Upper lobe of left lung (tissue), 6 donors: ENCODE measurements around the gene ITPK1. TPM values are rescaled to one million over a fixed set of nuclear protein-coding genes. Genes with fewer than 3 reads are reported as not detected.
A peak's percentile ranks its signal among the peaks of the same experiment; 100 is the strongest.
"Not testable (repeated sequence)": the region's sequence is repeated elsewhere in the genome, so short reads cannot be mapped to it uniquely, and the experiment has no call there.

ENCODE experiments used
- ATAC-seq, 2 donors: fragments of 200-7000 bp; cut with Tn5 transposase; one replicate each; pipeline ENCODE4 v1.9.1; 2022; ENCODE audit warnings: mild to moderate bottlenecking in 2 of 2, moderate library complexity in 2 of 2; ENCODE audit not compliant: low FRiP score in 2 of 2
- DNase-seq, 2 donors: peaks; one replicate each; pipeline ENCODE4 v3.0.0-alpha.2; 2019 to 2020
- H3K27ac ChIP-seq, 4 donors: fragments of 200-600 bp; sonication (generic); one replicate each; pipeline ENCODE4 v1.5.1; 2016 to 2019
- H3K27me3 ChIP-seq, 4 donors: fragments of 200-600 bp; sonication (generic); one replicate each; pipeline ENCODE4 v1.5.1; 2017 to 2019
- H3K36me3 ChIP-seq, 4 donors: fragments of 200-600 bp; sonication (generic); one replicate each; pipeline ENCODE4 v1.5.1; 2016 to 2019
- H3K4me1 ChIP-seq, 4 donors: fragments of 200-600 bp; sonication (generic); one replicate each; pipeline ENCODE4 v1.5.1; 2018 to 2019
- H3K4me3 ChIP-seq, 4 donors: fragments of 200-600 bp; sonication (generic); one replicate each; pipeline ENCODE4 v1.5.1; 2017 to 2019; ENCODE audit warnings: mild to moderate bottlenecking in 2 of 4, moderate library complexity in 1 of 4
- H3K9me3 ChIP-seq, 4 donors: fragments of 200-600 bp; sonication (generic); one replicate each; pipeline ENCODE4 v1.5.1; 2018 to 2019
- EP300 ChIP-seq, 4 donors: sonication (generic); formaldehyde crosslinking; IDR thresholded peaks; one replicate each; pipeline ENCODE4 v1.5.1; 2017; ENCODE audit warnings: antibody characterized with exemption in 4 of 4, control low read depth in 2 of 4
- POLR2A ChIP-seq, 4 donors: fragments of 450-650 bp; IDR thresholded peaks; one replicate each; pipeline ENCODE4 v1.5.1; 2016 to 2017; ENCODE audit warnings: antibody characterized with exemption in 4 of 4, mild to moderate bottlenecking in 2 of 4
- POLR2AphosphoS5 ChIP-seq, 2 donors: sonication (generic); formaldehyde crosslinking; IDR thresholded peaks; one replicate each; pipeline ENCODE4 v1.5.1; 2017; ENCODE audit warnings: antibody characterized with exemption in 2 of 2
- WGBS, 2 donors: methylation state at CpG; one replicate each; pipeline ENCODE4 v1.1.5; 2017 to 2018; 5-methylcytosine and 5-hydroxymethylcytosine counted together
- total RNA-seq, 6 donors: library from RNA; depleted of rRNA in 4 of 6; stranded (reverse); fragments of >200 nt in 4 of 6; gene quantifications; one replicate each; pipeline versions ENCODE4 v1.1.0 to v1.2.1, GENCODE V29; 2016 to 2021
- TF ChIP-seq, protein P1 (sequence below), 6 experiments: fragments of 450-650 bp in 4 of 6; fragments of 200-600 bp in 2 of 6; sonication (generic) in 2 of 6; IDR thresholded peaks; one replicate each; pipeline ENCODE4 v1.5.1; 2016 to 2019; ENCODE audit warnings: antibody characterized with exemption in 6 of 6
- donor health status: DM: no; HTN: no; CAD: no; lungs with moderate emphysema.
- donor health status: DM: no; HTN: yes; CAD: no; lungs with severe emphysema.

The ITPK1 gene
- total RNA-seq, 6 donors from 2014 or later, result 41.9 to 128 (median 86.1) TPM

DNA sequence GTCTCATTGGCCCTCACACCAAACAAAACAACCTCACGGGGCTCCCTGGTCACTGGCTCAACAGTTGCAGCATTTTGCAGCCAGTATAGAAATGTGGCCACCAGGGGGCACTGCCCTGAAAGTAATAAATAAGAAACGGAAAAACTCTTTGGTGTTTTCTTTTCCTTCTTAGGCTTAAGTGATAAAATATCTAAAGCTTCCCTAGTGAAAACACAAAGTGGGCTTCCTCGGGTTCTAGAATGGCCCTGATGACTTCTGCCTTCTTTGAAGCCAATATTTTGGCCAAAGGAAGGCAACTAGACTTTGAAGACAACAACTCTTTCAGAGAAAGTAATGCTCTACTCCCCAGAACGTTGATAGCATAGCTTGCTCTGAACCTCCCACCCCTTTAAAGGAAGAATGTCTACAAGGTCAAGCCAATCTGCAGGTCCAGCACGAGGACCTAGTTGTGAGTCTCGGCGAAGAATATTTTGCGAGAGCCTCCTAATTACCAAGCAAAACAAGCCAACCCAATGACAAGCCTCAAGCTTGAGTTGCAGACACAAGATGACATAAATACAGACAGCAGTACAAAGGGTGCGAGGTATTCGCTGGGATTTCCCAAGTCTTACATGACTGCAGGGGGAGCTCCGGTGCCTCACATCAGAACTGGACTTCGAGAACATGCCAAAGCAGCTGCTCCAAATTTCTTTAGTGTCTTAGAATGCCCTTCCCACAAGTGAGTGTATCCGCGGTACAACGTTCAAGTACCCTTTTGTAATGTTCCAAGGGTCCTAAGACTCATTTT lies 2.6 kb downstream of the ITPK1 start:
- no peaks in the 10 kb centered on the region for H3K36me3 ChIP-seq
- 26 to 27% methylated on average over 12 to 15 of the region's 15 CpGs for WGBS, 2 donors
- no peaks in the 10 kb centered on the region for H3K9me3 ChIP-seq
- peak in 1 of 2 donors; percentile 30 for ATAC-seq
- no peaks in the 10 kb centered on the region for H3K27me3 ChIP-seq
- H3K4me1 ChIP-seq, result peaks cover 29 to 46% (median 39%) of the 10 kb centered on the region in 4 donors
- H3K4me3 ChIP-seq, result peak overlapping the region in 2 of 4 donors; percentile 75 to 87
- TF ChIP-seq EP300 (IDR thresholded peaks at IDR 0.05) (no peak), POLR2AphosphoS5 (IDR thresholded peaks at IDR 0.05) (no peak), POLR2A (IDR thresholded peaks at IDR 0.05) (no peak)
- TF ChIP-seq, protein P1, sequence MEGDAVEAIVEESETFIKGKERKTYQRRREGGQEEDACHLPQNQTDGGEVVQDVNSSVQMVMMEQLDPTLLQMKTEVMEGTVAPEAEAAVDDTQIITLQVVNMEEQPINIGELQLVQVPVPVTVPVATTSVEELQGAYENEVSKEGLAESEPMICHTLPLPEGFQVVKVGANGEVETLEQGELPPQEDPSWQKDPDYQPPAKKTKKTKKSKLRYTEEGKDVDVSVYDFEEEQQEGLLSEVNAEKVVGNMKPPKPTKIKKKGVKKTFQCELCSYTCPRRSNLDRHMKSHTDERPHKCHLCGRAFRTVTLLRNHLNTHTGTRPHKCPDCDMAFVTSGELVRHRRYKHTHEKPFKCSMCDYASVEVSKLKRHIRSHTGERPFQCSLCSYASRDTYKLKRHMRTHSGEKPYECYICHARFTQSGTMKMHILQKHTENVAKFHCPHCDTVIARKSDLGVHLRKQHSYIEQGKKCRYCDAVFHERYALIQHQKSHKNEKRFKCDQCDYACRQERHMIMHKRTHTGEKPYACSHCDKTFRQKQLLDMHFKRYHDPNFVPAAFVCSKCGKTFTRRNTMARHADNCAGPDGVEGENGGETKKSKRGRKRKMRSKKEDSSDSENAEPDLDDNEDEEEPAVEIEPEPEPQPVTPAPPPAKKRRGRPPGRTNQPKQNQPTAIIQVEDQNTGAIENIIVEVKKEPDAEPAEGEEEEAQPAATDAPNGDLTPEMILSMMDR (IDR thresholded peaks at IDR 0.05), result peak; percentile 44 to 75 (median 72)
- peak in 1 of 2 donors; percentile 87 for DNase-seq
- peak overlapping the region; percentile 20 to 99 (median 92) for H3K27ac ChIP-seq

DNA sequence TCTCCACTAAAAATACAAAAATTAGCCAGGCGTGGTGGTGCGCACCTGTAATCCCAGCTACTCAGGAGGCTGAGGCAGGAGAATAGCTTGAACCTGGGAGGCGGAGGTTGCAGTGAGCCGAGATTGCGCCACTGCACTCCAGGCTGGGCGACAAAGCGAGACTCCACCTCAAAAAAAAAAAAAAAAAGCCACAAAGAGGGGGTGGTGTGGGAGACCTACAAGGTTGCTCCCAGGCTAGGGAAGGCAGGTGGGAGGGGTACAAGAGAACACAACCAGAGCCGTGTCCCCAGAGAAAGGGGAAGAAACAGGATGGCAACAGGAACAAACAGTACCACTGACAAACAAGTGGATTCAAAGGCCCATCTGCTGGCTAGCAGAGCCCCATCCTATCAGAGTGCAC lies 4.2 kb downstream of the ITPK1 start:
- DNase-seq, H3K9me3 ChIP-seq, H3K4me3 ChIP-seq, ATAC-seq, H3K27me3 ChIP-seq, H3K36me3 ChIP-seq: not testable (repeated sequence)
- 75 to 88% methylated on average over 8 of the region's 8 CpGs for WGBS, 2 donors
- peaks cover 42 to 56% (median 50%) of the 10 kb centered on the region in 4 donors for H3K4me1 ChIP-seq
- H3K27ac ChIP-seq, result peak overlapping the region in 1 of 4 donors; percentile 40

DNA sequence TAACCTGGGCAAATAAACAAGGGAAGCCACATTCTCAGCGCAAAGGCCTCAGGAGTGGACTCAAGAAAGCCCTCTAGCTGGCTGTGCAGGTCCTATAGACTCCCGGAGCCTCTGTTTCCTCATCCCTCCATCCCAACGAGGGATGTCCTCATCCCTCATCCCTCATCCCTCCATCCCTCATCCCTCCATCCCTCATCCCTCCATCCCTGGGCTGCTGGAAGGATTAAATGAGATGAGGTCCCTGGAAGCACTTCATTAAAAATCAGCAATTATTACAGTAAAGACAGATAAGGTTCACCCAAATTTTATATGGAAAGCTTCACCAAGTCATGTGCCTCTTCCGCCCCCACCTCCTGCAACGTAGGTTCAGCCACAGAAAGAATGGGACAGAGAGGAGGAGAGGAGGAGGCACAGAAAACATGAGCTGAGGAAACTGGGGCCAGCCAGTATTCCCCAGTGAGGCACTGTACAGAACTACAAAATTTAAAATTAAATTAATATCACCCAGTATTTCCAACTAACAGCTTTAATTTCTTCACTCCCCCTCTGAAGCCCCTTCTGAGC lies 4.8 kb downstream of the ITPK1 start:
- TF ChIP-seq POLR2AphosphoS5 (IDR thresholded peaks at IDR 0.05) (no peak), EP300 (IDR thresholded peaks at IDR 0.05) (no peak), POLR2A (IDR thresholded peaks at IDR 0.05) (no peak)
- TF ChIP-seq, protein P1 (IDR thresholded peaks at IDR 0.05), result no peak
- H3K4me3 ChIP-seq, result no peak overlapping the region
- ATAC-seq (no peak), DNase-seq (no peak)
- H3K9me3 ChIP-seq, result no peaks in the 10 kb centered on the region
- H3K27ac ChIP-seq, result no peak overlapping the region
- WGBS, 2 donors, result 83 to 93% methylated on average over 5 of the region's 5 CpGs
- H3K27me3 ChIP-seq, result no peaks in the 10 kb centered on the region
- peaks cover 44 to 57% (median 51%) of the 10 kb centered on the region in 4 donors for H3K4me1 ChIP-seq
- H3K36me3 ChIP-seq, result no peaks in the 10 kb centered on the region

DNA sequence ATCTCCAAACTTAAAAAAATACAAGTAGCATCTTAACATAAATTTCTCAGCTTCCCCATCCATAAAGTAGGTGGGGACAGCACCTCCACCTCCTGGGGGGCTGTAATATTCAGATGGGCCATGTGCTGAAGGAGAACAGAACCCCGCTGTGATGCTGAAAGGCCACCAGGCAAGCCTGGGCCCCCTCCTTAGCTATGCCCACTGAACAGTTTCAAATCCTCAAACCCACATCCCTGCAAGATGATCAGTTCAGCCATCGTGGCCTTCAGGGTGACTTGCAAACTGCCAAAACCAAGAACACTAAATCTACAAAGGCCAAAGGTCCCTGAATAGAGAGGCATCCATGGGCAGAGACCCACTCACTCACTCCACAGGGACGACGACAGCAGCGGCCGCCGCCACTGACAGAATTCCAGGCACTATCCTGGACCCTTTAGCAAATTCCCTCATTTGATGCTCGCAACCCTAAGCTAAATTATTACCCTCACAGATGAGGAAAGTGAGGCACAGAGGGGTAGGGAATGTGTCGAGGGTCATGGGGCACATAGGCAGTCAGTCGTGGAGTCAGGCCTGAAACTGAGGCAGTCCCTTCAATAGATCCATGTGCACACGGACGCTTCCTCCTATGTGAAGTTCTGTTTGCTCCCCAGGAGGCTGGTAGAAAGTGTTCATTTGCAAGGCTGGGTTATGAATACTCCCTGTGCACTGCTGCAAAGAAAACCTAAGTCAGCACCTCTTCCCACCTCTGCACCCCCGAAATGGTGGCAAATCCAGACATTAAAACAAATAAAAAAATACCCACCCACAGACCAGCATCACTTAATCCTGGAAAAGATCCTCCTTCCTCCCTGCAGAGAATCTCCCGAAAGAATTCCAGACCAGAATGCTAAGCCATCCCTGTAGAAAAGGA lies 5.9 kb downstream of the ITPK1 start:
- H3K4me1 ChIP-seq, result peaks cover 52 to 65% (median 60%) of the 10 kb centered on the region in 4 donors
- WGBS, 2 donors, result 88 to 95% methylated on average over 8 to 14 of the region's 14 CpGs
- no peak overlapping the region for H3K4me3 ChIP-seq

More for the DNA sequence above, 5.9 kb downstream of the ITPK1 start:
- DNase-seq (no peak), ATAC-seq (no peak)
- H3K36me3 ChIP-seq, result no peaks in the 10 kb centered on the region
- H3K27ac ChIP-seq, result no peak overlapping the region
- no peaks in the 10 kb centered on the region for H3K27me3 ChIP-seq
- TF ChIP-seq POLR2AphosphoS5 (IDR thresholded peaks at IDR 0.05) (no peak), EP300 (IDR thresholded peaks at IDR 0.05) (no peak), POLR2A (IDR thresholded peaks at IDR 0.05) (no peak)
- TF ChIP-seq, protein P1 (IDR thresholded peaks at IDR 0.05), result no peak
- no peaks in the 10 kb centered on the region for H3K9me3 ChIP-seq
